Brain microvascular endothelial cell (primary cell): ENCODE results near the gene C18orf54.
A peak's percentile ranks its signal among the peaks of the same experiment; 100 is the strongest.
"Not testable (repeated sequence)": the region's sequence is repeated elsewhere in the genome, so short reads cannot be mapped to it uniquely, and the experiment has no call there.

Experiments
- DNase-seq: peaks from one replicate; pipeline ENCODE4 v3.0.0-alpha.2; 2020
- H3K27ac ChIP-seq: fragments of 250-450 bp; sonication (Bioruptor Pico); 2 replicates; pipeline ENCODE4 v1.5.1; 2020; ENCODE audit warnings: mild to moderate bottlenecking, moderate library complexity
- H3K27me3 ChIP-seq: fragments of 250-450 bp; sonication (Bioruptor Pico); replicated peaks from 2 replicates; pipeline ENCODE4 v1.5.1; 2020; ENCODE audit warnings: mild to moderate bottlenecking
- H3K36me3 ChIP-seq: fragments of 250-450 bp; sonication (Bioruptor Pico); replicated peaks from 2 replicates; pipeline ENCODE4 v1.5.1; 2020; ENCODE audit warnings: mild to moderate bottlenecking
- H3K4me3 ChIP-seq: 2 replicates; pipeline ENCODE4 v1.5.1; 2011; ENCODE audit warnings: low read depth, mild to moderate bottlenecking, control low read depth, low read length, moderate library complexity
- in situ Hi-C: cut with HindIII; loops from 2 replicates; pipeline ENCODE4 v1.10.0; 2017; ENCODE audit warnings: low sequenced_read_pairs, low pct_ligation_motif_present
- TF ChIP-seq, protein P1 (sequence below): IDR thresholded peaks from 2 replicates; pipeline ENCODE4 v1.5.1; 2011; ENCODE audit warnings: low read depth, mild to moderate bottlenecking, moderate library complexity, low read length, control low read depth, inconsistent platforms; ENCODE audit errors: missing control alignments

C18orf54 gene

GRCh38 chr18:54357660-54358494 is at the start of gene C18orf54, which contains the start of gene STARD6:
Gene C18orf54 (plus strand): TSS chr18:54357906. CDS start chr18:54360573, 2,667 bp downstream.
Gene STARD6 (minus strand): TSS chr18:54357858. CDS start chr18:54354573, 3,285 bp downstream.
- in situ Hi-C loops: no loop called here
- peak; percentile 78 for DNase-seq
- Histone ChIP-seq H3K27me3 (no peaks in the 10 kb centered on the region), H3K36me3 (no peaks in the 10 kb centered on the region), H3K27ac (peak within 1 kb of the TSS; percentile 36), H3K4me3 (peak within 1 kb of the TSS; percentile 87)
- TF ChIP-seq, protein P1, sequence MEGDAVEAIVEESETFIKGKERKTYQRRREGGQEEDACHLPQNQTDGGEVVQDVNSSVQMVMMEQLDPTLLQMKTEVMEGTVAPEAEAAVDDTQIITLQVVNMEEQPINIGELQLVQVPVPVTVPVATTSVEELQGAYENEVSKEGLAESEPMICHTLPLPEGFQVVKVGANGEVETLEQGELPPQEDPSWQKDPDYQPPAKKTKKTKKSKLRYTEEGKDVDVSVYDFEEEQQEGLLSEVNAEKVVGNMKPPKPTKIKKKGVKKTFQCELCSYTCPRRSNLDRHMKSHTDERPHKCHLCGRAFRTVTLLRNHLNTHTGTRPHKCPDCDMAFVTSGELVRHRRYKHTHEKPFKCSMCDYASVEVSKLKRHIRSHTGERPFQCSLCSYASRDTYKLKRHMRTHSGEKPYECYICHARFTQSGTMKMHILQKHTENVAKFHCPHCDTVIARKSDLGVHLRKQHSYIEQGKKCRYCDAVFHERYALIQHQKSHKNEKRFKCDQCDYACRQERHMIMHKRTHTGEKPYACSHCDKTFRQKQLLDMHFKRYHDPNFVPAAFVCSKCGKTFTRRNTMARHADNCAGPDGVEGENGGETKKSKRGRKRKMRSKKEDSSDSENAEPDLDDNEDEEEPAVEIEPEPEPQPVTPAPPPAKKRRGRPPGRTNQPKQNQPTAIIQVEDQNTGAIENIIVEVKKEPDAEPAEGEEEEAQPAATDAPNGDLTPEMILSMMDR: peak; percentile 30

DNA sequence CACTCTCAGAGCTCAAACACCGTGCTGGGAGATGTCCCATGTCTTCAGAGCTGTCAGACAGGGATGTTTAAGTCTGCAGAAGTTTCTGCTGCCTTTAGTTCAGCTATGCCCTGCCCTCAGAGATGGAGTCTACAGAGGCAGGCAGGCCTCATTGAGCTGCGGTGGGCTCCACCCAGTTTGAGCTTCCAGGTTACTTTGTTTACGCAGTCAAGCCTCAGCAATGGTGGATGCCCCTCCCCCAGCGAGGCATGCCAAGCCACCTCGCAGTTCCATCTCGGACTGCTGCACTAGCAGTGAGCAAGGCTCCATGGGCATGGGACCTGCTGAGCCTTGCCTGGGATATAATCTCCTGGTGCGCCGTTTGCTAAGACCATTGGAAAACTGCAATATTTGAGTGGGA is 48.1 kb upstream of the C18orf54 start:
- in situ Hi-C loops, DNase-seq, H3K4me3 ChIP-seq: not testable (repeated sequence)

DNA sequence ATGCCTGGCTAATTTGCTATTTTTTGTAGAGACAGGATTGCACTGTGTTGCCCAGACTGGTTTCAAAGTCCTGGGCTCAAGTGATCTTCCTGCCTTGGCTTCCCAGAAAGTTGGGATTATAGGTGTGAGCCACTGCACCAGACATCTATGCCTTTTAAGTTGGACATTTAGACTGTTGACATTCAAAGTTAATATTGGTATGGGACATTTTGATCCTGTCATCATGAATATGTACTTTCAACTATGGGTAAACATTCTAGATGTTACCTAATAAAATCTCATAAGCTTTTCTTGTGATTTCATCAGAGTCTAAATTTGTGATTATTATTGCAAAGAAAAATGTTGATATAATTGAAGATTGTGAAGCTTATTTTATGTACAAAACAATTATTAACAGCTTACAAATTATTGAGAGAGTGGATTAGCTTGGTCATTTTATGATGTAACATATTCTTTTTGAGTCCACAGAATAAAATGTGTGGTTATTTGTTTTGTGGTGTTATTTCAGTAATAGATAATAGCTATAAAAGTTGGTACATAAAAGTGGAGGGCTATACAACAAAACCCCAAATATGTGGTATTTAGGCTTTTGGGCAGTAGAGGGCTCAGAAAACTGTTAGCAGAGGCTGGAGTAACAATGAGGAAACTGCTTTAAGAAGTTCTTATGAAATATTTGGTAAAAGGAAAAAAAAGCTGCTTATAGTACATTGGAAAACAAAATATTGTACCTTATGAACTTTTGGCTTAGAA is 41.5 kb upstream of the C18orf54 start:
- H3K27me3 ChIP-seq: no peaks in the 10 kb centered on the region
- no peak overlapping the region for H3K4me3 ChIP-seq
- H3K36me3 ChIP-seq: no peaks in the 10 kb centered on the region
- no peak overlapping the region for H3K27ac ChIP-seq
- TF ChIP-seq, protein P1: no peak
- no peak for DNase-seq
- in situ Hi-C loops: no loop called here

More for the DNA sequence above, 48.1 kb upstream of the C18orf54 start:
- not testable (repeated sequence) for H3K27me3 ChIP-seq, H3K36me3 ChIP-seq, H3K27ac ChIP-seq

DNA sequence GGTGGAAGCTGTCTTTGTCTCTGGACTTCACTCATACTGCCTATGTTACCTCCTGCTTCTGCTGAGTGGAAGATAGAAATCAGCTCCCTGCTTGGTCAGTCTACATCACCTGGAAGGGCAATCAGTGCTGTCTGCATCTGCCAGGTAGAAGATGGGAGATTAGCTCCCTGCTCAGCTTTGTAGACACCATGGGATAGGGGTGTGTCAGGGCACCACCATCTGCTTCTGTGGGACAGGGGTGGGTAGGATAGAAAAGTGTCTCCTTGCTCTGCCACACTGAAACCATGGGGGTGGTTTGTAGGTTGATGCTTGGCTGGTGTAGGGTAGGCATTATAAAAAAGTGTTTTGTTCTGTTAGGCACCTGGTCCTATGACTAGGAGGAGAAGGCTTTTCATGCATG is 34.1 kb upstream of the C18orf54 start:
- no peaks in the 10 kb centered on the region for H3K36me3 ChIP-seq
- DNase-seq: no peak
- no peak overlapping the region for H3K27ac ChIP-seq
- TF ChIP-seq, protein P1: no peak
- H3K27me3 ChIP-seq: no peaks in the 10 kb centered on the region
- in situ Hi-C loops: no loop called here
- no peak overlapping the region for H3K4me3 ChIP-seq

GRCh38 chr18:54323970-54324369 is 33.7 kb upstream of the C18orf54 start:
- Histone ChIP-seq H3K27ac (no peak overlapping the region), H3K27me3 (no peaks in the 10 kb centered on the region), H3K4me3 (no peak overlapping the region), H3K36me3 (no peaks in the 10 kb centered on the region)
- no peak for DNase-seq
- in situ Hi-C loops: no loop called here
- TF ChIP-seq, protein P1: no peak

- Histone ChIP-seq H3K27me3 (no peaks in the 10 kb centered on the region), H3K27ac (no peak overlapping the region), H3K36me3 (no peaks in the 10 kb centered on the region), H3K4me3 (no peak overlapping the region)
- DNase-seq: no peak
- in situ Hi-C loops: no loop called here
- TF ChIP-seq, protein P1: no peak
Measured at GRCh38 chr18:54327818-54328217, 29.9 kb upstream of the C18orf54 start.
